H54 (cell line): ENCODE results near the gene ACE2.
A peak's percentile ranks its signal among the peaks of the same experiment; 100 is the strongest.

ENCODE experiments used
- DNase-seq: peaks from one replicate; pipeline ENCODE4 v3.0.0; 2011; ENCODE audit warnings: low spot score, mixed read lengths; ENCODE audit not compliant: insufficient read length
- FAIRE-seq: peaks from 3 replicates; lab custom pipeline; 2011; peaks lifted over from hg19 to GRCh38; lab: Jason Lieb, UNC
- POLR2A ChIP-seq: IDR thresholded peaks from 2 replicates; pipeline ENCODE4 v1.6.1; 2011; ENCODE audit warnings: low read depth, mild to moderate bottlenecking, low read length

Gene ACE2

GRCh38 chrX:15602761-15603160 is 2.0 kb upstream of the ACE2 start:
- no peak for TF ChIP-seq POLR2A
- DNase-seq (no peak), FAIRE-seq (no peak)

GRCh38 chrX:15601932-15602331 is 1.2 kb upstream of the ACE2 start:
- DNase-seq (no peak), FAIRE-seq (no peak)
- TF ChIP-seq POLR2A, result no peak

- FAIRE-seq, result no peak
- DNase-seq, result no peak
- no peak for TF ChIP-seq POLR2A
Observed at GRCh38 chrX:15600049-15600448, 711 bp downstream of the ACE2 start.

- FAIRE-seq (no peak), DNase-seq (no peak)
- TF ChIP-seq POLR2A, result no peak
Observed at GRCh38 chrX:15599461-15599860, 1.3 kb downstream of the ACE2 start.

- FAIRE-seq (no peak), DNase-seq (no peak)
- no peak for TF ChIP-seq POLR2A
Observed at GRCh38 chrX:15598026-15598425, 2.7 kb downstream of the ACE2 start.

GRCh38 chrX:15594371-15594770 is 6.4 kb downstream of the ACE2 start:
- FAIRE-seq, result no peak
- no peak for DNase-seq

GRCh38 chrX:15579778-15580747 is 20.7 kb downstream of the ACE2 start:
- no peak for TF ChIP-seq POLR2A
- no peak for DNase-seq
- FAIRE-seq, result no peak

More at GRCh38 chrX:15594371-15594770, 6.4 kb downstream of the ACE2 start:
- TF ChIP-seq POLR2A, result no peak

GRCh38 chrX:15576019-15576418 is 24.7 kb downstream of the ACE2 start:
- FAIRE-seq, result no peak
- TF ChIP-seq POLR2A, result no peak
- DNase-seq, result no peak

GRCh38 chrX:15574017-15574416 is 26.7 kb downstream of the ACE2 start:
- DNase-seq (no peak), FAIRE-seq (no peak)
- TF ChIP-seq POLR2A, result no peak

GRCh38 chrX:15570145-15570544 is 30.6 kb downstream of the ACE2 start:
- FAIRE-seq (no peak), DNase-seq (no peak)
- TF ChIP-seq POLR2A, result no peak

GRCh38 chrX:15567886-15568616 is 32.7 kb downstream of the ACE2 start:
- no peak for TF ChIP-seq POLR2A
- DNase-seq, result no peak
- FAIRE-seq, result no peak

- DNase-seq (no peak), FAIRE-seq (no peak)
- no peak for TF ChIP-seq POLR2A
Observed at GRCh38 chrX:15567267-15567666, 33.5 kb downstream of the ACE2 start.

- no peak for TF ChIP-seq POLR2A
- no peak for DNase-seq
- FAIRE-seq, result no peak
Observed at GRCh38 chrX:15566244-15566643, 34.5 kb downstream of the ACE2 start.

- DNase-seq (peak; percentile 0), FAIRE-seq (no peak)
- TF ChIP-seq POLR2A, result no peak
Observed at GRCh38 chrX:15564981-15565579, 35.7 kb downstream of the ACE2 start.
